Uterus (tissue), 2 donors: ENCODE results near the gene CLNK.
A peak's percentile ranks its signal among the peaks of the same experiment; 100 is the strongest.

ENCODE experiments used
- POLR2A ChIP-seq, 2 donors: fragments of 450-650 bp; IDR thresholded peaks; one replicate each; pipeline ENCODE4 v1.6.1; 2016; ENCODE audit warnings: antibody characterized with exemption in 2 of 2, mild to moderate bottlenecking in 1 of 2, moderate library complexity in 1 of 2
- TF ChIP-seq, protein P1 (sequence below), 4 experiments: fragments of 200-600 bp in 2 of 4; fragments of 450-650 bp in 2 of 4; sonication (generic) in 2 of 4; IDR thresholded peaks; one replicate each; pipeline ENCODE4 v1.5.1; 2016 to 2019; ENCODE audit warnings: antibody characterized with exemption in 4 of 4, mild to moderate bottlenecking in 2 of 4, moderate library complexity in 1 of 4

DNA sequence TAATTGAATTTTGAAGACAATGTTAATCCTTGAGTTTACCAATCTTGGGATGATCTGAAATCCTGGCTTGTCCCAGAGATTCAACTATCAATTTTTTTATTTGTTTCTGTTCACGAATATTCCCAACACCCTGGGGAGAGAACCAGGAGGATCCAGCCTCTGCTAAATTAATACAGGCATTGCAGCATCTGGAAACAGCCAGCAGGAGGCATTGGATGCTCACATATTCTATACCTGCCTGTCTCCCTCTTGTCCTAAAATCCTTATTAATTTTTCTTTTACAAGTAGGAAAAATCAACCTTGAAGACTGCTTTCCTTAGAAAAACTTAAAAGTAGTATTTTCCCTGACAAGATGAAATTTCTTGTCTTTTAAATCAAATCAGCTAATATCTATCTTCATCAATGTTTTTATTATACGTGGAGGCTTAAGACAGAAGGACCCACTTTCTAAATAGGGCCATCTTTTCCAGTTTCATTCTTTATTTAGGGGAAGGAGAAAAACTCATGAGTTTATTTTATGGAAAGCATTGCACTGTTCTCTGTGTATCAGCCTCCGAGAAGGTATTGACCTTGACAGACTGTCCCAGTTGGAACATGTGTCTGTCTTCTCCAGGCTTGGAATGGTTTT, 102.4 kb downstream of the CLNK start:
- TF ChIP-seq POLR2A (IDR thresholded peaks at IDR 0.05): no peak
- TF ChIP-seq, protein P1, sequence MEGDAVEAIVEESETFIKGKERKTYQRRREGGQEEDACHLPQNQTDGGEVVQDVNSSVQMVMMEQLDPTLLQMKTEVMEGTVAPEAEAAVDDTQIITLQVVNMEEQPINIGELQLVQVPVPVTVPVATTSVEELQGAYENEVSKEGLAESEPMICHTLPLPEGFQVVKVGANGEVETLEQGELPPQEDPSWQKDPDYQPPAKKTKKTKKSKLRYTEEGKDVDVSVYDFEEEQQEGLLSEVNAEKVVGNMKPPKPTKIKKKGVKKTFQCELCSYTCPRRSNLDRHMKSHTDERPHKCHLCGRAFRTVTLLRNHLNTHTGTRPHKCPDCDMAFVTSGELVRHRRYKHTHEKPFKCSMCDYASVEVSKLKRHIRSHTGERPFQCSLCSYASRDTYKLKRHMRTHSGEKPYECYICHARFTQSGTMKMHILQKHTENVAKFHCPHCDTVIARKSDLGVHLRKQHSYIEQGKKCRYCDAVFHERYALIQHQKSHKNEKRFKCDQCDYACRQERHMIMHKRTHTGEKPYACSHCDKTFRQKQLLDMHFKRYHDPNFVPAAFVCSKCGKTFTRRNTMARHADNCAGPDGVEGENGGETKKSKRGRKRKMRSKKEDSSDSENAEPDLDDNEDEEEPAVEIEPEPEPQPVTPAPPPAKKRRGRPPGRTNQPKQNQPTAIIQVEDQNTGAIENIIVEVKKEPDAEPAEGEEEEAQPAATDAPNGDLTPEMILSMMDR (IDR thresholded peaks at IDR 0.05): peak; percentile 52 to 64 (median 62)
